GM12872 (cell line): ENCODE measurements around the gene NLGN1.

Experiments used
- TF ChIP-seq, protein P1 (sequence below): IDR thresholded peaks from 3 replicates; pipeline ENCODE4 v1.5.1; 2011; ENCODE audit warnings: low read depth, mild to moderate bottlenecking, low read length, moderate library complexity; ENCODE audit not compliant: insufficient read depth

The NLGN1 gene

DNA sequence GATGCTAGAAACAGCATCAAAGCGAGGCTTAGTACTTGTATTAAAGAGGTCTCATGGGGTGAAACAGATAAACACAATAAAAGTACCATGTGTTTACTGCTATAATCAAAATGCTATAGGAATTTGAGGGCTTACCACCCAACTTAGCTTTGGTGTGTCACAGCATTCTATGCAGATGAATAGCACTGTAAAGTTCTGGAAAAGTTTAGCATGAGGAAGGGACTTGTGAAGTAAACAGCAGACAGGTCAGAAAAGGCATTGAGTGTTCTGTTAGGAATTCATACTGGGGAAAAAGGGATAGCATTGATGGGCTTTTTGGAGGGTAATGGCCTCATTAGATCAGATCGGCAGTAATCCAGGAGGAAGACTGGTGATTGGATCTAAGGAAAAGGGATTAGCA lies 505.3 kb downstream of the NLGN1 start:
- TF ChIP-seq, protein P1, sequence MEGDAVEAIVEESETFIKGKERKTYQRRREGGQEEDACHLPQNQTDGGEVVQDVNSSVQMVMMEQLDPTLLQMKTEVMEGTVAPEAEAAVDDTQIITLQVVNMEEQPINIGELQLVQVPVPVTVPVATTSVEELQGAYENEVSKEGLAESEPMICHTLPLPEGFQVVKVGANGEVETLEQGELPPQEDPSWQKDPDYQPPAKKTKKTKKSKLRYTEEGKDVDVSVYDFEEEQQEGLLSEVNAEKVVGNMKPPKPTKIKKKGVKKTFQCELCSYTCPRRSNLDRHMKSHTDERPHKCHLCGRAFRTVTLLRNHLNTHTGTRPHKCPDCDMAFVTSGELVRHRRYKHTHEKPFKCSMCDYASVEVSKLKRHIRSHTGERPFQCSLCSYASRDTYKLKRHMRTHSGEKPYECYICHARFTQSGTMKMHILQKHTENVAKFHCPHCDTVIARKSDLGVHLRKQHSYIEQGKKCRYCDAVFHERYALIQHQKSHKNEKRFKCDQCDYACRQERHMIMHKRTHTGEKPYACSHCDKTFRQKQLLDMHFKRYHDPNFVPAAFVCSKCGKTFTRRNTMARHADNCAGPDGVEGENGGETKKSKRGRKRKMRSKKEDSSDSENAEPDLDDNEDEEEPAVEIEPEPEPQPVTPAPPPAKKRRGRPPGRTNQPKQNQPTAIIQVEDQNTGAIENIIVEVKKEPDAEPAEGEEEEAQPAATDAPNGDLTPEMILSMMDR = no peak

DNA sequence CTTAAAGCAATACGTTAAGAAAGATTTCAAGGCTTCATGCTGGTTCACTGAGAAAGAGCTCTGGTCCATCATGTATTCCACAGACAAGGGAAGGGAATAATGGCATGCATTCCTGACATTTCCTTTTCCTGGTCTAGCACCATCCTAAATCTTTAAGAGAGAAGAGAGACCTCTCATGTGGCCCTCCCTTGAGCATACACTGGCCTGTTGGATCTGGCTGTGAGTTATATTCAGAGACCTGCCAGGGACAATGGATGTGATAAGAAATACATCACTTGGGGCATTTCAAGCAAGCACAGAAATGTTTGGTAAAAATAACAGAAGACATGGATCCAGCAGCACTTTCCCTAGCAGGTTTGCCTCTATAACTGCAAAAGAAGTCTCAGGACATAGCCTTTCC lies 507.8 kb downstream of the NLGN1 start:
- TF ChIP-seq, protein P1 = no peak

GRCh38 chr3:173911446-173911845 lies 513.9 kb downstream of the NLGN1 start:
- TF ChIP-seq, protein P1 = no peak

- TF ChIP-seq, protein P1 = no peak
These were observed 514.6 kb downstream of the NLGN1 start for GRCh38 chr3:173912126-173912525.

DNA sequence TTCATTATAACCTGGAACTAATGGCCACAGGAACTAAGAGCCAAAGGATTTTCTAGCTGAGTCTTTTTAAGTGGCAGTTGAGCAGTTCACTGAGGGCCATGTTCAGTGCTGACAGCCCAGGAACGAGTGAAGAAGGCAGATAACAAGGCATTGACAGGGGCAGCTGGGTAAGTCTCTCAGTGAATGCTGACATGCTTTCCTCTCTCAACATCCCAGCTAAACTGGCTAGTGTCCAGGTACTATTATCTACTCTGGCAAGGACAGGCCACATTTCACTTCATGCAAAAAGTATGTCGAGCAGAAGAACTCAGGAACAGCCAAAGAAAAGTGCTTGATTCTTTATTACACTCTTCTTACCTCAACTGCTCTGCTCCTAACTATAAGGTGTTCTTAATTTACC lies 515.9 kb downstream of the NLGN1 start:
- TF ChIP-seq, protein P1 = no peak

DNA sequence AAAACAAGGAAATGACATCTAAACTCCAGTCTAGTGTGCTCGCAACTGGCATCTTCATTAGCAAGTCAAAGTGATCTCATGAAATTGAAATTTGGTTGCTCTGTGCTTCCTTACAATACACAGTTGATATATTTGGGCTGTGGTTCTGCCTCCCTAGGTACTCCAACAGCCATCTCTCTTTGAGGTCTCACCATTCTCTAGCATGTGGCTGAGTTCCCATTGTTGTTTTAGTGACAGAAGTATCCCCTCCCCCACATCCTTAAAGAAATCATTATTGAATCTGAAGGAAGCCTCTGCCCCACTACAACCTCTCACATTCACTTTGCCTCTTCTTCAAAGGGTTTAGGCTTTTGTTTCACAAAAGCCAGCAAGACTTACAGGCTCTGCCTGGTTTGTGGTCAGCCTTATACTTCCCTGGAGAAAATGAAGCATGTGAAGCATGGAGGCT lies 516.5 kb downstream of the NLGN1 start:
- TF ChIP-seq, protein P1 = no peak

GRCh38 chr3:173916799-173917198 lies 519.3 kb downstream of the NLGN1 start:
- TF ChIP-seq, protein P1 = no peak

- TF ChIP-seq, protein P1 = no peak
These were observed 522.8 kb downstream of the NLGN1 start for GRCh38 chr3:173920386-173920785.
